GM19395 (cell line): Measurements from ENCODE around the gene ISG15.
"Not testable (repeated sequence)": the region's sequence is repeated elsewhere in the genome, so short reads cannot be mapped to it uniquely, and the experiment has no call there.

ENCODE experiments used
- ATAC-seq: cut with Tn5 transposase; IDR thresholded peaks from one replicate; pipeline ENCODE4 v1.9.1; 2021; ENCODE audit warnings: mild to moderate bottlenecking, moderate library complexity; ENCODE audit not compliant: unreplicated experiment

The ISG15 gene

DNA sequence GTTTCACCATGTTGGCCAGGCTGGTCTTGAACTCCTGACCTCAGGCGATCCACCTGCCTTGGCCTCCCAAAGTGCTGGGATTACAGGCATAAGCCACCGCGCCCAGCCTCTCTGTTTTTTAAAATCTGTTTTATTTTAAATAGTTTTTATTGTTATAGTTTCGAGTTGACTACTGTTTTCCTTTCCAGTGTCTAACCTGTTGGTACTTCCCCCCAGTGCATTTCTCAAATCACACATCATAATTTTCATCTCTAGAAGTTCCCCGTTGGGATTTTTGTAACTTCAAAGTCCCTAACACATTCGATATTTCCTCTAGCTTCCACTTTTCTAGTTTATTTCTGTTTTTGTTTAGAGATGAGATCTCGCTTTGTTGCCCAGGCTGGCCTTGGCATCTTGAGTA, 20.9 kb upstream of the ISG15 start:
- no peak for ATAC-seq

DNA sequence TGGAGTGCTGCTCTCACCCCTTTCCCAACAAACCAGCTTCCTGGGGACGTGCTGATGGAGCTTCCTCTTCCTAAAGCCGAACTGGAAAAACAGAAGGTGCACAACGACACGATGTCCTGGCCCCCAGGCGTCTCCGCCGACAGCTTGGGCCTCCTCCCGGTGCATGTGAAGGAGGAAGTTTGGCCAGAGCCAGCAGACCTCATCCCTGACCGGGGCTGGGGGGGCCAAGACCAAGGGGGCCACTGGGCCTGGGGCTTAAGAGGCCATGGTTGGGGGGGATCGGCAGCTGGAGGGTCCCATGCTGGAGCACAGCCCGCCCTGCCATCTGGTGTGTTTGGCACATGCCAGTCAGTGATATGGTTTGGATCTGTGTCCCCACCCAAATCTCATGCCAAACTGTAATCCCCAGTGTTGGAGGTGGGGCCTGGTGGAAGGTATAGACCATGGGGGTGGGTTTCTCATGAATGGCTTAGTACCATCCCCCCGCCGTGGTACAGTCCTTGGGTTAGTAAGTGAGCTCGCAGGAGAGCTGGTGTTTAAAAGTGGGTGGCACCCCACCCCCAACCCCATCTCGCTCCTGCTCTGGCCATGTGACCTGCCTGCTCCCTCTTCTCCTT, 19.8 kb upstream of the ISG15 start:
- ATAC-seq = no peak

DNA sequence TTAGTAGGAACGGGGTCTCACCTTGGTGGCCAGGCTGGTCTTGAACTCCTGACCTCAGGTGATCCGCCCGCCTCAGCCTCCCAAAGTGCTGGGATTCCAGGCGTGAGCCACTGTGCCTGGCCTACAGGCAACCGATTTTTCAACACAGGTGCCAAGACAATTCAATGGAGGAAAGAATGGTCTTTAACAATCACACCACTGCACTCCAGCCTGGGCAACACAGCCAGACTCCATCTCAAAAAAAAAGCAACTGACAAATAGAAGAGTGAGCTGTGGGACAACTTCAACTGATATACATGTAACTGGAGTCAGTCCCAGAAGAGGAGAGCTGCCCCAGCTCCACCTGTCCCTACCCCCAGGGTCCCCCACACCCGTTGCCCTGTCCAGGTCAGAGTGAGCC, 18.8 kb upstream of the ISG15 start:
- not testable (repeated sequence) for ATAC-seq

DNA sequence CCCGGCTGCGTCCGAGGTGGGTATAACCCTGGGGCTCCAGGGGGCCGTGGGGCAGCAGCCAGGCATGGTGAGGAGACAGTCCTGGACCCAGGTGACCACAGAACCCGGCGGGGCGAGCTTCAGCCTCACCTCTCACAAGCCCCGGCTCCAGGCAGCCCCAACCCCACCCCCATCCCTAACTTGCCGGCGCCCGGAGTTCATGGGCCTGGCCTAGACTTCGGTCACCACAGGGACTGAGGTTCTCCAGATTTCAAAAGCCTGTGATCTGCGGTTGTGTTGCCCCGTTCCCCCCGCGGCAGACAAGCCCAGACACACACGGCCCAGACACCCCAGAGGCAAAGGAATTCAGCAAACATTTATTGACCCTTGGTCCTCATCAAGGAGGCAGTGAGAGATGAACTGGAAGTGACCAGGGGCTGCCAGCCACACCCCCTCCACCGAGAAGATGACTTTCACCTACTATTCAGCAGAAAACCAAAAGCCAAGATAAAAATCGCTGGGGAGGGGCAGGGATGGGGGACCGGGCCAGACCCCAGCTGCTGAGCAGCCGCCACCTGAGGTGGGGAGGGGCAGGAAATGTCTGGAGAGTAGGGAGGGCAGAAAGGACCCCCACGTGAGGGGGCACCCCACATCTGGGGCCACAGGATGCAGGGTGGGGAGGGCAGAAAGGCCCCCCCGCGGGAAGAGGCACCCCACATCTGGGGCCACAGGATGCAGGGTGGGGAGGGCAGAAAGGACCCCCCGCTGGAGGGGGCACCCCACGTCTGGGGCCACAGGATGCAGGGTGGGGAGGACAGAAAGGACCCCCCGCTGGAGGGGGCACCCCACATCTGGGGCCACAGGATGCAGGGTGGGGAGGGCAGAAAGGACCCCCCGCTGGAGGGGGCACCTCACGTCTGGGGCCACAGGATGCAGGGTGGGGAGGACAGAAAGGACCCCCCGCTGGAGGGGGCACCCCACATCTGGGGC, 17.3 kb upstream of the ISG15 start:
- ATAC-seq = no peak

DNA sequence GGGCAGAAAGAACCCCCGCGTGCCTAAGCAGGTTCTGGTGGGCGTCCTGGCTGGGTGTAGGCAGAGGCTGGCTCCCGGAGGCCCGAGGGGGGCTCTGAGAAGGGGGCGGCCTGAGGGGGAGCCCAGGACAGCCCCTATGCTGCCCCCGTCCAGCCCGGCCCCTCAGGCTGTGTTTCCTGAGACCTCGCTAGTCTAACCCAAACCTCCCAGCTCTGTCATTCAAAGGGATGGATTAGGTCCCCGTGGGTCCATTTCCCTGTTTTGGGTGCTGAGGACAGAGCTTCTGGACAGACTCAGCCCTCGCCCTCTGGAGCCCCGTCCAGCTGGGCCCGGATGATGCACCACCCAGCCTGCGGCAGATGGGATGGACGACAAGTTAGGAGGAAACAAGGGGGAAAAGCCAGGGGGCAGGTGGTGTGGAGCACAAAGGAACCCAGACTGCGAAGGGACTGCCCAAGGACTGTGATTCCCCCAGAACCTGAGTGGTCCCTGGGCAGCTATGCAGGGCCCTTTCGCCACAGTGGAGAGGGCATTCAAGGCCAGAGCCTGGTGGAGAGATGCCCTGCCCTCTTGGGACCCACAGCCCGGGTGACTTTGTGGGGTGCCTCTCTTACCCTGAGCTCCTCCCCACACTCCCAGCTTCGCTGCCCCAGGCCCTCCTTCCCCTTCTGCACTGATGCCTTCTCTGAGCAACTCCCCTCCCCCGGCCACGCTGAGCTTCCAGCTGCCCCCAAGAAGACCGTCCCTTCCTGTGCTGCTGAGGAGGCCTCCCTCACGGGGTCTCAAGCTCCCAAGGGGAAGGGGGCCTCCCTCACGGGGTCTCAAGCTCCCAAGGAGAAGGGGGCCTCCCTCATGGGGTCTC, 16.2 kb upstream of the ISG15 start:
- ATAC-seq = no peak

DNA sequence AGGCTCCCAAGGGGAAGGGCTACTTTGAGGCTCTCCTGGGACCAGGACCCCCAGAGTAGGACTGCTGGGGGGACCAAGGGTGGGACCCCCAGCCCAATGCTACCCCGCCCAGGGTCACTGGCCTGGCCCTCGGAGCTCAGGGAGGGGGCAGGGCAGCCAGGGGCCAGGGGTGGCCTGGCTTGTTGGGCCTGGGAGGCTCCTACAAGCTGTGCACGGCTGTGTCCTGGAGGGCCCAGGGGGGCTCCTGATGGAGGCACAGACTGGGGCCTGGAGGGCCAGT, 15.6 kb upstream of the ISG15 start:
- ATAC-seq = no peak

DNA sequence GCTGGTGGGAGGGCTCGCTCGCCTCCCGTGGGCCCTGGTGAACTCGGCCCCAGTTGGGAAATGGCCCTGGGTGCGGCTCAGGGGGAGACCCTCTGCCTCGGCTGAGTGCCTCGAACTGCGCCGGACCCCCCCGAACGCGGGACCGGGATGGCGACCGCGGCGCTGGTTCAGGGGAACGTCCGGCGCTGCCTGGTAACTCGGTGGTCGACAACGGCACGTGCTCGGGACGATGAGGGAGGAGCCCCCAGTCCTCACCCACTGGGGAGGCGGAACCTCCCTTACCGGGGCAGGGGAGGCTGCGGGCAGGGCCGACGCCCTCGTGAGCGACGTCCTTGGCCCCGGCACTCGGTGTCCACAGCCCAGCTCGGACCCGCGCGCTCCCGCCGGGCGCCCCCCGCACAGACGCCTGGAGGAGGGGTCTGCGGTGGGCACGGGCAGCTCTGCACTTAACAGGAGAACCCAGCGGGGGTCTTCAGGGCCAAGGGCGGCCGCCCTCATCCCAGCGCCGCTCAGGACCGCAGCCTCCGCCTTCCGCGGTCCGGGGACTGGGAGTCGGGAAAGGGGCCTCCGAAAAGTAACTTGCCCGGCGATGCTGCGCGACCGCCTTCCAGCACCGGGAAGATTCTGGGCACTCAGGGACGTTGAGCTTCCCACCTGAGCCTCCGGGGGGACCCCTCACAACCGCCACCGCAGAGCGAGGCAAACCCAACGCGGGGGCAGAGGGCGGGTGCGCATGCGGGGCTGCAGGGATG, 15.1 kb upstream of the ISG15 start:
- ATAC-seq = no peak

DNA sequence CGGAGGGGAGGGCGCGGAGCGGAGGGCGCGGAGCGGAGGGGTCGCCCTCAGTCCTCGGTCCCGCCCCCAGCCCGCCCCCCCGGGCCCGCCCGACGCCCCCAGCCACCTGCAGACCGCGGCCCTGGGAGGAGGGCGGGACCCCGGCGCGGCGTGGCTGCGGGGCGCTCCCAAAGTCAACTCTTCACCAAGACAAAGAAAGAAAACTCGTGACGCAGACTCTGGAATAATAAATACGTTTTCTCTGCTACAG, 14.6 kb upstream of the ISG15 start:
- no peak for ATAC-seq

DNA sequence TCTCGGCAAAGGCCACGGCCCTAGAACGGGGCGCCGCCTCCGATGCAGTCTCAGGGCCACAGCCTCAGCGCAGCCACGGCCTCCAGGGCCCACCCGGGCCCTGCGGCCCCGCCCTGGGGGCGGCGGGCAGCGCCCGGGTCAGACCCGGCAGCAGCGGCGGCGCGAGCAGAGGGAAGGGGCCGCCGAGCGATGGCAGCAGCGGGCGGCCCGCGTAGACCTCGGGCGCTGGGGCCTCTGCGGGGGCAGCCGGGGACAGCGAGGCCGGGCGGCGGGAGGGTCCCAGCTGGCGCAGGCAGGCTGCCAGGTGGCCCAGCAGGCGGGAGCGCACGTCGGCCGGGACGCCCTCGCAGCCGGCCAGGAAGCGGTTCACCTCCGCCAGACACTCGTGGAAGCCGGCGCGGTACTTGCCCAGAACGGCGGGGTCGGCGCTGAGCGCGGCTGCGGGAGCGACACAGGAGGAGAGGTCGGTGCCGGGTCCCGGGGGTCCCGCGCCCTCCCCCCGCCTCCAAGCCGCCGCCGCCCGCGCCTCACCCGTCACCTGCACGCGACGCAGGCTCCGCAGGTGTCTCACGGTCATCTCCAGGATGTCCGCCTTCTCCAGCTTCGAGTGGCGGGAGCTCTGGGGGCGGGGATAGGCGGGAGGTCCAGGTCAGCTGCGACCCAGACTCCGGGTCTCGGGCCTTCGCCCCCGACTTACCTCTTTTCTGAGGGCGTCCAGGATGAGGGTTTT, 14.1 kb upstream of the ISG15 start:
- ATAC-seq = no peak

DNA sequence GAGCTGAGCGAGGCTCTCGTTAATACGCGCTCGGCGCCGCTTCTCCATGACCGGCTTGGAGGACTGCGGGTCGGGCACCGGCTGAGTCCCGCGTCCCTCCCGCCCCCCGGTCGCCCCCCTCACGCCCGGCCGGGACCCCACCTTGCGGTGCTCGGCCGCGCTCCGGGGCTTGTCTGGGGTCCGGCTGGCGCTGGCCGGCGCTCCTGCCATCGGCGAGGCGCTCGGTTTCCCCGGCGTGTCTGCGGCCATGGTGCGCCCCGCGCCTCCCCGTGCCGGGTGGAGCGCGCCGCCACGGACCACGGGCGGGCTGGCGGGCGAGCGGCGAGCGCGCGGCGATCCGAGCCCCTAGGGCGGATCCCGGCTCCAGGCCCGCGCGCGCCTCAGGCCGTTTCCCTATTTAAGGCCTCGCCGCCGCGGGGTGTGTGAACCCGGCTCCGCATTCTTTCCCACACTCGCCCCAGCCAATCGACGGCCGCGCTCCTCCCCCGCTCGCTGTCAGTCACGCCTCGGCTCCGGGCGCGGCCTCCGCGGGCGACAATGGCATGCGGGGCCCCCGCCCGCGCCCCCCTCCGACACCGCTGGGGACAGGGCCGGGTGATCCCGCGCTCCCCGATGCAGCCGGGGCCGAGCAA, 13.5 kb upstream of the ISG15 start, which contains the start of gene HES4:
TSS of gene HES4 (minus strand) at position 373 of the 632 bp plus-strand sequence. CDS start at position 249, 124 bp downstream.
- ATAC-seq = no peak

DNA sequence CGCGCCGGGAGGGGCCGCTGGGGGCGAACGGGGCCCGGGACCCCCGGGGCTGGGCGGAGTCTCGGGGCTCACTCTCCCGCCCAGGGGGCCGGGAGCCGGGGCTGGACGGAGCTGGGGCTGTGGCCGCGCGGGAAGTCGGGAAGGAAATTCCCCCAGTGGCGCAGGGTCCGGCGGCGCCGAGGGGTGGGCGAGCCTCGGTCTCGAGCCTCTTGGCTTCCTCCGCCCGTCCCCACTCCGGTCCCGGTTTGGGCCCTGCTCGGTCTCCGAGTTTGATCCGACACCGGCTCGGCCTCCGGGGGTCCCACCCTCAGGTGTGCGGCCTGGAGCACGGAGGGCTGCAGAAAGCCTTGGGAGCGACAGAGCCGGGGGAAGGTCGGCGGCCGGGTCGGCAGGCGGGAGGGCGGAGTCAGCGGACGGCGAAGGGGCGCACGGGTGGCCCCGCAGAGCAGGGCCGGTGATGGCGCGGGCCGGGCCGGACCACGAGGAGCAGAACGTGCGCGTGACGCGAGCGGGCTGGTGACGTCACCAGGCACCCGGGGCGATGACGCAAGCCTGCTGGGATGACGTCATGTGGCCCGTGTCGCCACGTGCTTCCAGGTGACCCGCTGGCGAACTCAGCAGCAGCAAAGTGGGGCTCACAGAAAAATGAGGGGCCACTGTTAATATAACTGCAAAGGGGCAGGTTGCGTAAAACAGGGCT, 12.8 kb upstream of the ISG15 start:
- ATAC-seq = no peak

DNA sequence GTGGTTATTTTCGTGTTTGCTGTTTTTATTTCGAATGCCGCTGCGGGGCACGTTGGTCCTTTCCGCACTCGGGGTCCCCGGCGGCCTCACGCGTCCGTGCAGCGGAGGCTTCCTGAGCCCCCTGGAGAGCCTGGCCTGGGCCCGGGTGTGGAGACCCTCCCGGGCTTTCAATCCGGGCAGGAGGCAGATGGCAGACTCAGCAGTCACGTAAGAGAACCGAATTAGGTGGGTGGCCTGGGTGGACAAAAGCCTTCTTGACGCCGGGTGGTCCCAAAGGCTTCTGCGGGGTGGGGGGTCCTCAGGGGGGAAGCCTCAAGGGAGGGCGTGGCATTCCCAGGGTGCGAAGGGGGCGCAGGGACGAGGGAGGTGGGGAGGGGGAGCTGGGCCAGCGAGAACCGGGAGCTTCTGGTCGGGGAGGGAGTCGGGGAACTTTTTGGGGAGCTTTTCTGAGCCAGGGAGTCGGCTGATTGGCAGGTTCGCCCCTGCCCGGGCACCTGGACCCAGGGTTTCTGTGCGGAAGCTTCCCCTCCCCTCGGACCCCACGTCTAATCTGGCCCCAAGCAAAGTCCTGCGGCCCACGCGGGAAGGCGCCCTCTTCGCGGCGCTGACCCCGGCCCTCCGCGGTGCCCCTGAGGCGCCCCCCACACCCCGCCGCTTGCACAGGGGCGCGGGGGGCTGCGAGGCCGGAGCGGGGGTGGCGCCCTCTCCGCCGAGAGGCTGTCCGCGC, 12.1 kb upstream of the ISG15 start:
- no peak for ATAC-seq

DNA sequence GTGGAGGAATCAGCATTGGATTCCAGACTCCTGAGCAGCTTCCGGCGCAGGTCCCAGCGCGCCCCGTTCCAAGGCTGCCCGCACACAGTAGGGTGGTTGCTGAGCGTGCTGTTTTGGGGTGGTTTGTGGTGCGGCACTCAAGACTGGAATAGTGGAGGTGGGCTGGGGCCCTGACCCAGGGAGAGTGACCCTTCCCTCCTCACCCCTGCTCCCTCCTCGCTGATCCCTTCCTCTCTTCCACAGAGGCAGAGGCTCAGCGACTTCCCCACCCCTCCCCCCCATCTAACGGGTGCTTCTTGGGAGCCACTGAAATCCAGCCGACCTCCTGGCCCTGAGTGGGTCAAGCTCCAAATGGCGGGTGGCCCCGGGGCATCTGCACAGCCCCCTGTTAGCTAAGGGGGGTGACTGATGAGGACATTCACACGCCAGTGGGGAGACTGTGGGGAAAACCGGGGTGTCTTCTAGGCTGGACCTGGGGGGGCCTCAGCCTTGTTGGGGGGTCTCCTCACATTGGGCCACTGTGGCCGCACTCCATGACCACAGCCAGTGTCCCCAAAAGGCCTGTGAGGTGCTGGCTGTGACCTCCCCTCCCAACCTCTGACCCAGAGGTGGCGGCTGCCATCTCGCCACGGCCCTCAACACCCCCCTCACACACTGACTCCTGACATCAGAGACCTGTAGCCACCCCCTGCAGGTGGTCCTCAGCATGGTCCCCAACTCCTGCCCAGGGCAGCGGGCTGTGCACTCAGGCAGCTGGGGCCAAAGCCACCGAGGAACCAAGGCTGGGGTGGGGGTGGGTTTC, 9.5 kb upstream of the ISG15 start:
- no peak for ATAC-seq

DNA sequence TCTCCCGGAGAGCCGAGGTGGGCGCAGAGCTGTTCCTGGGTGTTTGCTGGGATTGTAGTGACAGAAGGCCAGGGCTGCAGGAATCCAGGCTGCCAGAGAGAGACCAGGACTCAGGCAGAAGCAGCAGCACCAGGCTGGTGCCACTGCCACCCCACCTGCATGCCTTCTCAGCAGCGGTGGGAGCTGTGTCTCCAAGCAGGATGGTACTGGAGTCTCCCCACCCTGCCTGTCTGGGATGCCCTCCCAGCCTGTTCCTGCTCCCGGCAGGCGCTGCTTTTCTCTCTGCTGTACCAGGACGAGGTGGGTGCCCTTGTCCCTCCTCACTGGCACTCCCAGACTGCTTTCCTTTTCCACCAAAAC, 8.9 kb upstream of the ISG15 start:
- ATAC-seq = no peak

DNA sequence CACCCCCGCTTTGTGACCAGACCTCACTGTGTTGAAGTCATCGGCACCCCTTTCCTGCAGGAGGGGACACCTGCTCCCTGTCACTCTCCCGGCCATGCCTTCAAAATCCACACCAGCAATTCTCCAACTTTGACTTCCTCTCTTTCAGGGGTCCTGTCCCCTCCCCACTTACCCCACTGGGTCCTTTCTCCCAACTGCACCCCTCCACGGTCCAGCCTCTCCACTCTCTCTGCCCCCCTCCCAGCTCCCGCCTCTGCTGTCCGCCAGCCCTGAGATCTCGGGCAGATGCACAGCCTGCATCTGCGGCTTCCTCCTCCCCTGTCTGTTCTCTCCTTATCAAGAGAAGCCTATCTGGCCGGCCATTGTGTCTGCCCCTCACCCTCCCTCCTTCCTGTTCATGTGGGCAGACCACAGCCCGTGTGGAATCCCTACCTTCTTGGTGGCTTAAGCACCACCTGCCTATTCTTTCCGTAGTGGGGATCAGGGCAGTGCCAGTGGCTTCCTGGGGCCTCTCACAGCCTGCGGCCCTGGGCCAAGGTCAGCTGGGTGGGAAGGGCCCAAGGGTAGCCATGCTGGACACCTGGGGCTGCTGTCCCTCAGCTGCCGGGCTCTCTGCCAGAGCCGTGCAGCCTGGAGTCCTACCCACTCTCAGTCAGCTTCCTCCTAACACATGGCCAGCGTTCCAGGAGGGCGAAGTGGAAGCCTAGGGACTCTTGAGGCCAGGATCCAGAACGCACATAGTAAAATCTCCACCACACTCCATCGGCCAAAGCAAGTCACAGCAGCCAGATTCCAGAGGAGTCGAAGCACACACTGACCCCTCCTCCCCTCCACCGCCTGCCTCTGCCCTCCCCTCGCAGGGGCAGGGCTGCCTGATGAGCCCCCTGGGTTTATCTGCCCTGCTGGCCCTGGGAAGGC, 8.3 kb upstream of the ISG15 start:
- no peak for ATAC-seq

DNA sequence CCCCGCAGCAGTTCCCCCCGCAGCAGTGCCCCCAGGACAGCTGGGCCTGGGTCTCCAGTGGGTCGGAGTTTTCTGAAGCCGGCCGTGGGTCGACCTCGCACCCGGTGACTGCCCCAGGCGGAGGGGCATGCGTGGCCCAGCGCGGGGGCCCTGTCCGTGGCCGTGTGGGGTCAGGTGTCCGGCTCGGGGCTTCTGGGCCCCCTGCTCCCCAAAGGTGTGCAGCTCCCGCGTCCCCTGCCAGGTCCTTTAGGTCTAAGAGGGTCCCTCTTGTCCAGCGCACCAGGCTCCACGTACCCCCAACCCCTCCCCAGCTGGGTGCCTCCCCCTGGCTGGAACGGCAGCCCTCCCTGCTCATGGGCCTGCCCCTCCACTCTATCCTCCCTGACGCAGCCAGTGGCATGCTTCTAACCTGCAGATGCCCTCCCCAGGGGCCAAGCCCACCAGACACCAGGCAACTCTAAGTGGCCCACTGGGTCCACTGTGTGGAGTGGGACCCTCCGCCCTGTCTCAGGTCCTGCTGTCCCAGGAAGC, 7.5 kb upstream of the ISG15 start:
- no peak for ATAC-seq
